Activated naive CD8-positive, alpha-beta T cell treated with anti-CD3 and anti-CD28 coated beads, Interleukin-2, amount 10 ng/mL, durations not matched to agents 7 days and 5 days (primary cell): ENCODE results near the gene LIMS2. TPM values are rescaled to one million over a fixed set of nuclear protein-coding genes. Genes with fewer than 3 reads are reported as not detected.

ENCODE experiments used
- ATAC-seq: fragments of 150-1000 bp; cut with Tn5 transposase; one replicate; pipeline ENCODE4 v1.10.0; 2021; ENCODE audit warnings: low read depth, moderate library complexity
- POLR2A ChIA-PET: fragments of 350-600 bp; sonication (Branson Sonifier 250); formaldehyde crosslinking; loops from one replicate; lab custom pipeline; 2021; ENCODE audit warnings: antibody characterized with exemption; lab: Charles Lee
- DNase-seq: peaks from one replicate; pipeline ENCODE4 v3.0.0; 2021
- H3K27ac Mint-ChIP-seq: one replicate; pipeline ENCODE4 v1.8.0; 2022; ENCODE audit warnings: mild to moderate bottlenecking, mixed read lengths
- H3K27me3 Mint-ChIP-seq: one replicate; pipeline ENCODE4 v1.8.0; 2022; ENCODE audit warnings: mild to moderate bottlenecking, moderate library complexity, mixed read lengths
- H3K36me3 Mint-ChIP-seq: one replicate; pipeline ENCODE4 v1.8.0; 2021; ENCODE audit warnings: mild to moderate bottlenecking, mixed read lengths
- H3K4me1 Mint-ChIP-seq: one replicate; pipeline ENCODE4 v1.8.0; 2021; ENCODE audit warnings: mixed read lengths
- H3K4me3 Mint-ChIP-seq: one replicate; pipeline ENCODE4 v1.8.0; 2022; ENCODE audit warnings: mild to moderate bottlenecking, moderate library complexity, mixed read lengths
- H3K9me3 Mint-ChIP-seq: one replicate; pipeline ENCODE4 v1.8.0; 2021; ENCODE audit warnings: mixed read lengths
- total RNA-seq, 2 experiments: library from RNA; stranded (reverse); gene quantifications; one replicate each; pipeline ENCODE4 v1.2.3, GENCODE V29; 2021

Gene LIMS2
- total RNA-seq, 2 experiments from 2014 or later = 21.7 to 24.9 TPM

DNA sequence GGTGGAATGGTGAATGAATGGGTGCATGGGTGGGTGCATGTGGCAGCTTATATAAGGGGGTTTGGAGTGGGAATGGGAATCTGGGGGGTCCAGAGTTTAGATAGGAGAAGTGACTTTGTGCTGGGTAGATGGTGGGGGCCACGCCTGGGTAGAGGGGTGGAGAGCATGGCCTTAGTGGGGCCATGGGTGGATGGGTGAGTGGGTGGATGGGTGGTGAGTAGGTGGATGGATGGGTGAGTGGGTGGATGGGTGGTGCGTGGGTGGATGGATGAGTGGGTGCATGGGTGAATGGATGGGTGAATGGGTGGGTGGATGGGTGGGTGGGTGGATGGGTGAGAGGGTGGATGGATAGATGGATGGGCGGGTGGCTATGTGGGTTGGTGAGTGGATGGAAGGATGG lies 86.0 kb downstream of the LIMS2 start:
- Mint-ChIP-seq H3K36me3 (no peaks in the 10 kb centered on the region), H3K27me3 (no peaks in the 10 kb centered on the region), H3K9me3 (no peaks in the 10 kb centered on the region), H3K4me3 (no peak overlapping the region), H3K4me1 (no peaks in the 10 kb centered on the region), H3K27ac (no peak overlapping the region)
- no peak for DNase-seq
- POLR2A ChIA-PET = no interaction called here
- no peak for ATAC-seq

Other genes with a start within 250 kb of the LIMS2 start
- 10 to 100 TPM; 53.1 to 59.6 TPM for gene IWS1, start 149.0 kb downstream of the LIMS2 start, total RNA-seq
- 1 to 10 TPM; 4.7 to 5.2 TPM for gene MYO7B, start 139.8 kb downstream of the LIMS2 start, total RNA-seq
- gene GPR17, start 29.4 kb downstream of the LIMS2 start, total RNA-seq = not detected
- gene SFT2D3, start 26.0 kb upstream of the LIMS2 start, total RNA-seq = 1 to 10 TPM; 7.5 to 8.7 TPM
- gene WDR33, start 135.6 kb upstream of the LIMS2 start, total RNA-seq = 10 to 100 TPM; 69.1 to 82.2 TPM
- gene POLR2D, start 182.6 kb upstream of the LIMS2 start, total RNA-seq = 10 to 100 TPM; 37.7 to 43.4 TPM
- gene AMMECR1L, start 210.4 kb upstream of the LIMS2 start, total RNA-seq = 10 to 100 TPM; 14.7 to 15.7 TPM